Body of pancreas (tissue), 4 donors: Measurements from ENCODE around the gene LRIG1. TPM values are rescaled to one million over a fixed set of nuclear protein-coding genes. Genes with fewer than 3 reads are reported as not detected.
A peak's percentile ranks its signal among the peaks of the same experiment; 100 is the strongest.

Source experiments
- ATAC-seq: fragments of 150-250 bp; one replicate; pipeline ENCODE4 v1.9.1; 2016
- DNase-seq, 4 donors: peaks; one replicate each; pipeline ENCODE4 v3.0.0-alpha.2; 2019
- H3K27ac ChIP-seq, 4 donors: fragments of 200-600 bp; sonication (generic); 1 replicate in 3 of 4; 2 replicates in 1 of 4; pipeline versions ENCODE4 v1.5.1 to v1.6.1; 2016 to 2019; ENCODE audit warnings: mild to moderate bottlenecking in 1 of 4, mixed read lengths in 1 of 4, moderate library complexity in 1 of 4
- H3K27me3 ChIP-seq, 2 donors: fragments of 200-600 bp; sonication (generic); one replicate each; pipeline ENCODE4 v1.6.0; 2016; ENCODE audit warnings: mild to moderate bottlenecking in 1 of 2
- H3K36me3 ChIP-seq, 2 donors: fragments of 200-600 bp; sonication (generic); replicated peaks in 1 of 2; 2 replicates each; pipeline ENCODE4 v1.5.1; 2016; ENCODE audit warnings: low read depth in 2 of 2; ENCODE audit not compliant: insufficient read depth in 1 of 2
- H3K4me1 ChIP-seq: fragments of 200-600 bp; sonication (generic); one replicate; pipeline ENCODE4 v1.6.0; 2016
- H3K4me3 ChIP-seq, 2 donors: fragments of 200-600 bp; sonication (generic); 1 replicate in 1 of 2; 2 replicates in 1 of 2; pipeline ENCODE4 v1.5.1; 2016 to 2019
- H3K9me3 ChIP-seq, 3 donors: fragments of 200-600 bp; sonication (generic); 1 replicate in 2 of 3; 2 replicates in 1 of 3; pipeline ENCODE4 v1.5.1; 2016
- POLR2A ChIP-seq, 3 donors: fragments of 450-650 bp; IDR thresholded peaks; one replicate each; pipeline ENCODE4 v1.6.1; 2016; ENCODE audit warnings: antibody characterized with exemption in 3 of 3, mild to moderate bottlenecking in 2 of 3
- WGBS, 2 donors: methylation state at CpG; one replicate each; pipeline ENCODE4 v1.1.5; 2017; 5-methylcytosine and 5-hydroxymethylcytosine counted together
- intact Hi-C: fragments of 100-400 bp; cut with DNase I; formaldehyde crosslinking; loops from one replicate; pipeline ENCODE4 v1.15.1; 2023
- total RNA-seq, 2 donors: library from RNA; depleted of rRNA; stranded (reverse); fragments of >200 nt; gene quantifications; one replicate each; pipeline ENCODE4 v1.1.0, GENCODE V29; 2016
- TF ChIP-seq, protein P1 (sequence below), 7 experiments: fragments of 450-650 bp in 4 of 7; fragments of 200-600 bp in 3 of 7; sonication (generic) in 3 of 7; IDR thresholded peaks; one replicate each; pipeline ENCODE4 v1.5.1; 2016 to 2019; ENCODE audit warnings: antibody characterized with exemption in 7 of 7

The LRIG1 gene
- total RNA-seq, 2 donors from 2014 or later = 111 to 114 TPM

- Histone ChIP-seq H3K4me1 (peaks cover 10% of the 10 kb centered on the region), H3K9me3 (no peaks in the 10 kb centered on the region), H3K36me3 (peaks cover 0 to 24% of the 10 kb centered on the region in 2 donors), H3K27ac (peak overlapping the region in 2 of 4 donors; percentile 0 to 6), H3K27me3 (no peaks in the 10 kb centered on the region), H3K4me3 (no peak overlapping the region)
- ATAC-seq (no peak), DNase-seq (no peak)
- intact Hi-C loops = no loop called here
- WGBS, 2 donors = 69 to 72% methylated on average over 3 of the region's 3 CpGs
- no peak for TF ChIP-seq POLR2A (IDR thresholded peaks at IDR 0.05)
- TF ChIP-seq, protein P1, sequence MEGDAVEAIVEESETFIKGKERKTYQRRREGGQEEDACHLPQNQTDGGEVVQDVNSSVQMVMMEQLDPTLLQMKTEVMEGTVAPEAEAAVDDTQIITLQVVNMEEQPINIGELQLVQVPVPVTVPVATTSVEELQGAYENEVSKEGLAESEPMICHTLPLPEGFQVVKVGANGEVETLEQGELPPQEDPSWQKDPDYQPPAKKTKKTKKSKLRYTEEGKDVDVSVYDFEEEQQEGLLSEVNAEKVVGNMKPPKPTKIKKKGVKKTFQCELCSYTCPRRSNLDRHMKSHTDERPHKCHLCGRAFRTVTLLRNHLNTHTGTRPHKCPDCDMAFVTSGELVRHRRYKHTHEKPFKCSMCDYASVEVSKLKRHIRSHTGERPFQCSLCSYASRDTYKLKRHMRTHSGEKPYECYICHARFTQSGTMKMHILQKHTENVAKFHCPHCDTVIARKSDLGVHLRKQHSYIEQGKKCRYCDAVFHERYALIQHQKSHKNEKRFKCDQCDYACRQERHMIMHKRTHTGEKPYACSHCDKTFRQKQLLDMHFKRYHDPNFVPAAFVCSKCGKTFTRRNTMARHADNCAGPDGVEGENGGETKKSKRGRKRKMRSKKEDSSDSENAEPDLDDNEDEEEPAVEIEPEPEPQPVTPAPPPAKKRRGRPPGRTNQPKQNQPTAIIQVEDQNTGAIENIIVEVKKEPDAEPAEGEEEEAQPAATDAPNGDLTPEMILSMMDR (IDR thresholded peaks at IDR 0.05) = no peak
Observed at GRCh38 chr3:66392512-66392911, 108.3 kb downstream of the LRIG1 start.

GRCh38 chr3:66390013-66390412 is 110.8 kb downstream of the LRIG1 start:
- H3K27ac ChIP-seq = no peak overlapping the region
- no peak overlapping the region for H3K4me3 ChIP-seq
- no peak for DNase-seq
- H3K4me1 ChIP-seq = peaks cover 10% of the 10 kb centered on the region
- H3K9me3 ChIP-seq = peaks cover 0 to 4% (median 0%) of the 10 kb centered on the region in 3 donors
- no peaks in the 10 kb centered on the region for H3K27me3 ChIP-seq
- intact Hi-C loops = no loop called here
- no peak for ATAC-seq
- TF ChIP-seq, protein P1 (IDR thresholded peaks at IDR 0.05) = no peak
- no peak for TF ChIP-seq POLR2A (IDR thresholded peaks at IDR 0.05)
- peaks cover 6 to 17% of the 10 kb centered on the region in 2 donors for H3K36me3 ChIP-seq

- intact Hi-C loops = no loop called here
- H3K9me3 ChIP-seq = peaks cover 0 to 5% (median 0%) of the 10 kb centered on the region in 3 donors
- no peaks in the 10 kb centered on the region for H3K4me1 ChIP-seq
- H3K4me3 ChIP-seq = no peak overlapping the region
- 83 to 98% methylated on average over 7 of the region's 7 CpGs for WGBS, 2 donors
- H3K27me3 ChIP-seq = no peaks in the 10 kb centered on the region
- no peak overlapping the region for H3K27ac ChIP-seq
- TF ChIP-seq, protein P1 (IDR thresholded peaks at IDR 0.05) = no peak
- no peak for TF ChIP-seq POLR2A (IDR thresholded peaks at IDR 0.05)
- ATAC-seq (no peak), DNase-seq (no peak)
- H3K36me3 ChIP-seq = peaks cover 26 to 36% of the 10 kb centered on the region in 2 donors
Observed at GRCh38 chr3:66386925-66387650, 113.7 kb downstream of the LRIG1 start.

DNA sequence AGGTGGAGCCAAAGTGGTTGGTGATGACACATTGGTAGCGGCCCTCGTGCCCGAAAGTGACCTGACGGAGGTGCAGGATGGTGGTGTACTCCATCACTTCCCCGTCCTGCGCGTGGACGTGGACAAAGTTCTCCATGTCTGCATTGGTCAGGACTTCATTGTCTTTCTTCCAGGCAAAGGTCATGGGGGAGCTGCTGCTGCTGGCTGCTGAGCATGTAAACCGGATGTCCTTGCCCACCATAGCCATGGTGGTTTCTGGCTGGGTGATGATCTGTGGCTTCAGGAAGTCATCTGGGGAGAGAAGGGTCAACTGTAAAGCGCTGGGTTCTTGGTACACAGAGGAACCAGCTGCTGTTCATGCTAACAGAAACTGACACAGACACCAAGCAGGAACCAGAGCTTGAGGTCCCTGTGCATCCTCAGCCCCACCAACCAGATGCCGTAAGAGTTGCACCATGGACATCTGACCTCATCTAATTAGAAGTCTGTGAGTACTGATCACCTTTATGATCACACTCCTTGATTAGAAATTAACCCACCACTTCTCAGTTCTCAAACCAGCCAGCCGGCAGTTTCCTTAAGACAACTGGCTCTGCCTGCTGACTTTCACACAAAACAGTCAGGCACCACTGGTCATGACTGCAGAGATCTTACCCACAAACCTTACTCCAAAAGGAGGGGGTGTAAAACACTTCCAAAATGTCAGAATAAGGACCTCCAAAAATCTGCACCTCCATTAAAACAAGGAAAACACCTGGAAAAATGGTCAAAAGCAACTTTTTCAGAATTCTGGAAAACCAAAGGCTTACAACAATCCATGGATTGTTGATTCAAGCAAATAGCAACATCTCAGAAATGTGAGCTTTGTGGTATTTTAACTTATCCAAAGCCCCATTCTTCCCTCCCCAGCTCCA is 114.6 kb downstream of the LRIG1 start:
- DNase-seq = no peak
- H3K36me3 ChIP-seq = peaks cover 29 to 44% of the 10 kb centered on the region in 2 donors

More for the DNA sequence above, 114.6 kb downstream of the LRIG1 start:
- Histone ChIP-seq H3K4me3 (no peak overlapping the region), H3K27ac (no peak overlapping the region), H3K27me3 (no peaks in the 10 kb centered on the region), H3K4me1 (no peaks in the 10 kb centered on the region), H3K9me3 (peaks cover 0 to 5% (median 0%) of the 10 kb centered on the region in 3 donors)
- no peak for ATAC-seq
- WGBS, 2 donors = 93 to 97% methylated on average over 12 of the region's 12 CpGs
- intact Hi-C loops = no loop called here
- TF ChIP-seq, protein P1 (IDR thresholded peaks at IDR 0.05) = no peak
- no peak for TF ChIP-seq POLR2A (IDR thresholded peaks at IDR 0.05)
